ENCODE measurements around the gene KRTAP20-3.

DNA sequence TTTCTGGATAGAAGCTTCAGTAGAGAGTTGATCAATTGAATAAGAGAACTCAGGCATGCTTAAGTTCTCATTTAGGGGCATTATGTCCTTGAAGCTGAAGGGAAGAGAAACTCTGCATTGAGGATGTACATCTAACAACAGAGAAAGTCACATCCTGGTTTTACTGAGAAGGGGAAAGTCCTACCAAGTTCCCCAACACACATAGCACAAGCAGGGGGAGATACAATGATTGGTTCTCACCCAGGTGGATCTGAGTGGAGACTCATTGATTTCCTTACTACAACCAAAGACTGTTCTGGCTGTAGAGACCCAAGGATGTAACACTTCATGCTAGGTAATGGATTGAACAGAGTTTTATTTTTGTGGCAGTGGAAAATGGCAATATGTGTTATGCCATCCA, 27.5 kb upstream of the KRTAP20-3 start:
- TF ChIP-seq CTCF (IDR thresholded peaks at IDR 0.05) (no peak), POLR2A (IDR thresholded peaks at IDR 0.05) (no peak)

All from uterus (tissue), 2 donors.